Stimulated activated naive CD8-positive, alpha-beta T cell treated with anti-CD3 and anti-CD28 coated beads, Interleukin-15, amount 100 ng/mL, for 72 hours (primary cell): Measurements from ENCODE around the gene GPR22.

Experiments used
- ATAC-seq: fragments of 150-1000 bp; cut with Tn5 transposase; 2 replicates; pipeline ENCODE4 v1.10.0; 2021; ENCODE audit warnings: mild to moderate bottlenecking, moderate library complexity
- DNase-seq, 2 donors: peaks; one replicate each; pipeline ENCODE4 v3.0.0; 2021 to 2022
- H3K27ac Mint-ChIP-seq, 2 donors: one replicate each; pipeline ENCODE4 v1.8.0; 2022; ENCODE audit warnings: mild to moderate bottlenecking in 2 of 2, mixed read lengths in 2 of 2, moderate library complexity in 2 of 2
- H3K27me3 Mint-ChIP-seq: one replicate; pipeline ENCODE4 v1.8.0; 2022; ENCODE audit warnings: mixed read lengths
- H3K4me1 Mint-ChIP-seq: one replicate; pipeline ENCODE4 v1.8.0; 2022; ENCODE audit warnings: mild to moderate bottlenecking, mixed read lengths
- H3K4me3 Mint-ChIP-seq, 2 donors: one replicate each; pipeline ENCODE4 v1.8.0; 2022; ENCODE audit warnings: mild to moderate bottlenecking in 2 of 2, mixed read lengths in 2 of 2, moderate library complexity in 1 of 2
- H3K9me3 Mint-ChIP-seq, 2 donors: one replicate each; pipeline ENCODE4 v1.8.0; 2022; ENCODE audit warnings: mixed read lengths in 2 of 2

The GPR22 gene

GRCh38 chr7:107502154-107502553 lies 32.3 kb downstream of the GPR22 start:
- H3K4me3 Mint-ChIP-seq = no peak overlapping the region
- H3K27ac Mint-ChIP-seq = no peak overlapping the region
- H3K4me1 Mint-ChIP-seq = peaks cover 22% of the 10 kb centered on the region
- H3K9me3 Mint-ChIP-seq = peaks cover 6 to 7% of the 10 kb centered on the region in 2 donors
- DNase-seq = no peak
- no peak for ATAC-seq
- H3K27me3 Mint-ChIP-seq = no peaks in the 10 kb centered on the region

GRCh38 chr7:107502797-107503196 lies 32.9 kb downstream of the GPR22 start:
- Mint-ChIP-seq H3K4me3 (no peak overlapping the region), H3K4me1 (peaks cover 24% of the 10 kb centered on the region), H3K27me3 (no peaks in the 10 kb centered on the region), H3K27ac (no peak overlapping the region), H3K9me3 (peaks cover 5 to 6% of the 10 kb centered on the region in 2 donors)
- ATAC-seq (no peak), DNase-seq (no peak)

- no peak overlapping the region for H3K4me3 Mint-ChIP-seq
- DNase-seq (no peak), ATAC-seq (no peak)
- H3K27me3 Mint-ChIP-seq = no peaks in the 10 kb centered on the region
- peaks cover 28% of the 10 kb centered on the region for H3K4me1 Mint-ChIP-seq
- H3K27ac Mint-ChIP-seq = peak overlapping the region in 1 of 2 donors; percentile 55
- peaks cover 0 to 1% of the 10 kb centered on the region in 2 donors for H3K9me3 Mint-ChIP-seq
Measured at GRCh38 chr7:107503687-107504086, 33.8 kb downstream of the GPR22 start.

- no peak for DNase-seq
- Mint-ChIP-seq H3K4me1 (peaks cover 35% of the 10 kb centered on the region), H3K4me3 (no peak overlapping the region), H3K27me3 (no peaks in the 10 kb centered on the region), H3K27ac (no peak overlapping the region), H3K9me3 (peaks cover 0 to 11% of the 10 kb centered on the region in 2 donors)
- ATAC-seq = no peak
Measured at GRCh38 chr7:107505362-107505761, 35.5 kb downstream of the GPR22 start.

- Mint-ChIP-seq H3K27me3 (no peaks in the 10 kb centered on the region), H3K4me3 (no peak overlapping the region), H3K4me1 (peaks cover 41% of the 10 kb centered on the region), H3K27ac (peak overlapping the region in 1 of 2 donors; percentile 61), H3K9me3 (peaks cover 0 to 19% of the 10 kb centered on the region in 2 donors)
- no peak for DNase-seq
- ATAC-seq = peak; percentile 52
Measured at GRCh38 chr7:107505997-107506673, 36.3 kb downstream of the GPR22 start.

- Mint-ChIP-seq H3K4me3 (no peak overlapping the region), H3K27me3 (no peaks in the 10 kb centered on the region), H3K27ac (no peak overlapping the region), H3K9me3 (peaks cover 0 to 20% of the 10 kb centered on the region in 2 donors), H3K4me1 (peaks cover 41% of the 10 kb centered on the region)
- DNase-seq (no peak), ATAC-seq (no peak)
Measured at GRCh38 chr7:107506674-107507339, 37.0 kb downstream of the GPR22 start.
